ENCODE data around the gene DLEC1. TPM values are rescaled to one million over a fixed set of nuclear protein-coding genes. Genes with fewer than 3 reads are reported as not detected.
A peak's percentile ranks its signal among the peaks of the same experiment; 100 is the strongest.

The DLEC1 gene
- total RNA-seq, 1 donor from 2014 or later = under 0.01 TPM

GRCh38 chr3:38008191-38008701, 30.8 kb upstream of the DLEC1 start:
- peaks cover 12 to 27% (median 16%) of the 10 kb centered on the region in 3 donors for H3K36me3 ChIP-seq (ENCODE audit: control insufficient read depth in 3 of 3, insufficient read depth in 3 of 3, low read length in 3 of 3)
- H3K4me3 ChIP-seq (ENCODE audit: low read length in 3 of 3) = no peak overlapping the region
- no peaks in the 10 kb centered on the region for H3K27me3 ChIP-seq (ENCODE audit: control insufficient read depth in 3 of 3, insufficient read depth in 3 of 3, low read length in 3 of 3)
- H3K27ac ChIP-seq (ENCODE audit: low read depth, low read length) = no peak overlapping the region
- no peak overlapping the region for H3K9ac ChIP-seq (ENCODE audit: low read depth in 1 of 3, low read length in 3 of 3)
- peaks cover 7 to 14% (median 10%) of the 10 kb centered on the region in 3 donors for H3K4me1 ChIP-seq (ENCODE audit: control insufficient read depth in 3 of 3, insufficient read depth in 3 of 3, low read length in 3 of 3)
- H3K9me3 ChIP-seq (ENCODE audit: control insufficient read depth in 3 of 3, low read length in 3 of 3) = no peaks in the 10 kb centered on the region

DNA sequence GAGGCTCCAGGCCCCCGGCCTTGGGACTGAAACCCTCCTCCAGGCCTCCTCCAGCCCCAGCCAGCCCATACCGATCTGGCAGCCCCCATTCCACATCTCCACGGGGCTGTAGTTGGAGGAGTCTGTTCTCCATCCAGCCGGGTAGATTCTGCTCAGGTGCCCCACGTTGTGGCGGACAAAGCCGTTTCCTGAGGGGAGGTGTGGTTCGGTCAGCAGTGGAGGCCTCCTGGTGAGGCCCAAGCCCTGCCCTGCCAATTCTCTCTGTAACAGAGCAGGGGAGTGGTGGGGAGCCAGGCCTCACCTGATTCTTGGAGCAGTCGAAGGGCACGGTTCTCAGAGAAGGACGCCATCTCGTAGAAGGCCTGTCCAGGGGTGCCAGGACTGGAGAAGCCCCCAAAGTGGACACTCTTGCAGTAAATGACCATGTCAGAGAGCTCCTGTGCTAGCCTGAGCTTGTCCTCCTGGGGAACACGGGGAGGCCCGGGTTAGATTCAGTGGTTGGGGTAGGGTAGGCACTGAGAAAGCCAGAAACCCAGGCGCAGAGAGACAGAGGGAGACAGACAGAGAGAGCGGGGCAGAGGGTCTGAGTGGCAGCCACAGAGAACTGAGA, 29.9 kb upstream of the DLEC1 start:
- no peak overlapping the region for H3K4me3 ChIP-seq (ENCODE audit: low read length in 3 of 3)
- H3K4me1 ChIP-seq (ENCODE audit: control insufficient read depth in 3 of 3, insufficient read depth in 3 of 3, low read length in 3 of 3) = peaks cover 7 to 9% (median 9%) of the 10 kb centered on the region in 3 donors
- no peaks in the 10 kb centered on the region for H3K9me3 ChIP-seq (ENCODE audit: control insufficient read depth in 3 of 3, low read length in 3 of 3)
- H3K36me3 ChIP-seq (ENCODE audit: control insufficient read depth in 3 of 3, insufficient read depth in 3 of 3, low read length in 3 of 3) = peaks cover 12 to 27% (median 16%) of the 10 kb centered on the region in 3 donors
- peak overlapping the region in 1 of 3 donors; percentile 16 for H3K9ac ChIP-seq (ENCODE audit: low read depth in 1 of 3, low read length in 3 of 3)
- no peaks in the 10 kb centered on the region for H3K27me3 ChIP-seq (ENCODE audit: control insufficient read depth in 3 of 3, insufficient read depth in 3 of 3, low read length in 3 of 3)
- H3K27ac ChIP-seq (ENCODE audit: low read depth, low read length) = no peak overlapping the region

DNA sequence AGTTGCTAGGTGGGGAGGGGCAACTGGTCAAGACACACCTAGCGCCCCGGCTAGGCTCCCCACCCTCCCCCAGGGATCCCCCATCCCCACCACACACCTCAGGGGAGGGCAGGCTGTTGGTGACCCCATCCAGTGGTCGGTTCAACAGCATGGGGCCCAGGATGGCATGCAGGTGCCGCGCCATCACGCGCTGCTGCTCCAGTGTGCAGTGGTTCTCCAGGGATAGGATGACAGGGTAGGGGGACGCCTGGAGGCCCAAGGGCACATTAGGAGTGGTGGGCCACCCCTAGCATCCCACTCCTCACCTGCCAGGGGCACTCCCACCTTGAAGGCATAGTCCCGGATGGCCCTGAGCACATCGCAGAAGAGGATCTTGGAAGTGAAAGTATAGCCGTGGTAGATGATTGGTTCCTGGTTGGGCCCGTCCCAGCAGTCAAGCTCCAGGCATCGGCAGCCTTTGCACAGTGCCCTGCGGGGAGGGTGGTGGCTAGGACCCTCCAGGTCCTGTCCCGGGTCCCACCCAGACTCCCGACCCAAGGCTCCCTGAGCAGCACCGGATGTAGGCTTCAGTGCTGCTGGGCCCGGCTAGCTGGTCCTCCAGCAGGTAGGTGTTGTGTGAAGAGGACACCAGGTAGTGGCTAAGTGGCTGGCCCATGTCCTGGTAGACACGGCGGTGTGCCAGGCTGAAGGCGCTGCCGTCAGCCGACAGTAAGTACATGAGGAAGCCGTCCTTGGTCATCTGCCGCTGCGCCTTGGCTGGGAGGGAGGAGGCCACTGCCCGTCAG, 29.0 kb upstream of the DLEC1 start:
- Histone ChIP-seq H3K27me3 (ENCODE audit: control insufficient read depth in 3 of 3, insufficient read depth in 3 of 3, low read length in 3 of 3) (no peaks in the 10 kb centered on the region), H3K4me3 (ENCODE audit: low read length in 3 of 3) (no peak overlapping the region), H3K4me1 (ENCODE audit: control insufficient read depth in 3 of 3, insufficient read depth in 3 of 3, low read length in 3 of 3) (peaks cover 0 to under 1% (median 0%) of the 10 kb centered on the region in 3 donors), H3K9me3 (ENCODE audit: control insufficient read depth in 3 of 3, low read length in 3 of 3) (no peaks in the 10 kb centered on the region), H3K9ac (ENCODE audit: low read depth in 1 of 3, low read length in 3 of 3) (no peak overlapping the region), H3K27ac (ENCODE audit: low read depth, low read length) (no peak overlapping the region), H3K36me3 (ENCODE audit: control insufficient read depth in 3 of 3, insufficient read depth in 3 of 3, low read length in 3 of 3) (peaks cover 12 to 30% (median 16%) of the 10 kb centered on the region in 3 donors)

GRCh38 chr3:38011111-38011510, 27.9 kb upstream of the DLEC1 start:
- H3K27ac ChIP-seq (ENCODE audit: low read depth, low read length) = no peak overlapping the region
- no peaks in the 10 kb centered on the region for H3K4me1 ChIP-seq (ENCODE audit: control insufficient read depth in 3 of 3, insufficient read depth in 3 of 3, low read length in 3 of 3)
- H3K9me3 ChIP-seq (ENCODE audit: control insufficient read depth in 3 of 3, low read length in 3 of 3) = peaks cover 0 to 2% (median under 1%) of the 10 kb centered on the region in 3 donors
- H3K4me3 ChIP-seq (ENCODE audit: low read length in 3 of 3) = no peak overlapping the region
- no peak overlapping the region for H3K9ac ChIP-seq (ENCODE audit: low read depth in 1 of 3, low read length in 3 of 3)
- peaks cover 21 to 39% (median 23%) of the 10 kb centered on the region in 3 donors for H3K36me3 ChIP-seq (ENCODE audit: control insufficient read depth in 3 of 3, insufficient read depth in 3 of 3, low read length in 3 of 3)
- no peaks in the 10 kb centered on the region for H3K27me3 ChIP-seq (ENCODE audit: control insufficient read depth in 3 of 3, insufficient read depth in 3 of 3, low read length in 3 of 3)

DNA sequence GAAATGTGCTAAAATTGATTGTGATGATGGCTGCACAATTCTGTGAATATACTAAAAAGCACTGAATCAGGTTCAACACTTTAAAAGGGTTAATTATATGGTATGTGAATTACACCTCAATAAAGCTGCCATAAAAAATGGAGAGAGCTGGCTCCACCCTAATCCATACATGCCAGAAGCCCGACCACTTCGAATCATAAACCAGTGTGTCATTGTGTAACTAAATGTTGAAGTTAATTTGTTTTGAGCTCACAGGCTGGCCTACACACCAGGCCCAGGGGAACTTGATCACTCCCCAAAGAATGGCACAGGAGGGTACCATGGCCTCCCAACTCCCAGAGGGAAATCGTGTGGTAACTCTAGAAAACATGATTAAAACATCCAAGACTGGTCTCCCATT, 23.5 kb upstream of the DLEC1 start:
- H3K27me3 ChIP-seq (ENCODE audit: control insufficient read depth in 3 of 3, insufficient read depth in 3 of 3, low read length in 3 of 3) = no peaks in the 10 kb centered on the region
- H3K9me3 ChIP-seq (ENCODE audit: control insufficient read depth in 3 of 3, low read length in 3 of 3) = peaks cover 0 to 7% (median 2%) of the 10 kb centered on the region in 3 donors
- no peak overlapping the region for H3K27ac ChIP-seq (ENCODE audit: low read depth, low read length)
- peaks cover 24 to 47% (median 28%) of the 10 kb centered on the region in 3 donors for H3K36me3 ChIP-seq (ENCODE audit: control insufficient read depth in 3 of 3, insufficient read depth in 3 of 3, low read length in 3 of 3)
- H3K4me1 ChIP-seq (ENCODE audit: control insufficient read depth in 3 of 3, insufficient read depth in 3 of 3, low read length in 3 of 3) = no peaks in the 10 kb centered on the region
- no peak overlapping the region for H3K4me3 ChIP-seq (ENCODE audit: low read length in 3 of 3)
- H3K9ac ChIP-seq (ENCODE audit: low read depth in 1 of 3, low read length in 3 of 3) = no peak overlapping the region

GRCh38 chr3:38015984-38016383, 23.0 kb upstream of the DLEC1 start:
- peaks cover 24 to 43% (median 28%) of the 10 kb centered on the region in 3 donors for H3K36me3 ChIP-seq (ENCODE audit: control insufficient read depth in 3 of 3, insufficient read depth in 3 of 3, low read length in 3 of 3)
- H3K27me3 ChIP-seq (ENCODE audit: control insufficient read depth in 3 of 3, insufficient read depth in 3 of 3, low read length in 3 of 3) = no peaks in the 10 kb centered on the region
- H3K9ac ChIP-seq (ENCODE audit: low read depth in 1 of 3, low read length in 3 of 3) = no peak overlapping the region
- peaks cover 0 to 7% (median 2%) of the 10 kb centered on the region in 3 donors for H3K9me3 ChIP-seq (ENCODE audit: control insufficient read depth in 3 of 3, low read length in 3 of 3)
- no peak overlapping the region for H3K4me3 ChIP-seq (ENCODE audit: low read length in 3 of 3)
- no peak overlapping the region for H3K27ac ChIP-seq (ENCODE audit: low read depth, low read length)
- no peaks in the 10 kb centered on the region for H3K4me1 ChIP-seq (ENCODE audit: control insufficient read depth in 3 of 3, insufficient read depth in 3 of 3, low read length in 3 of 3)

DNA sequence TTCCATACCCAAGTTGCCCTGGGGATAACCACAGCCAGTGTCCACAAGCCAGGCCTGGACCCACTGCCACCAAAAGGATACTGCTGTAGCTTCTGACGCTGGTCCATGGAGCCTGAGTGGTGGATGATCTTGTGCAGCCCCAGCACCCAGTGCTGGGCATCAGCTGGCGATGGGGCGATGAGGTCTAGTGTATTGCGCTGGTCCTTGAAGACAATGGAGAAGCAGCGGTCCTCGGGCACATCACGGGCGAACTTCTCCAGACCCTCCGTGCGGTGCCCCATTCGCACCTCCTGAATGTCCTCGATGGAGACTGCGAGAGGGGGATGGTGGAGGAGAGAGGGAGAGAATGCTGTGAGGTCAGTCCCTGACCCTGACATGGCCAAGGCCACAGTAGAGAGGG, 22.6 kb upstream of the DLEC1 start:
- Histone ChIP-seq H3K4me1 (ENCODE audit: control insufficient read depth in 3 of 3, insufficient read depth in 3 of 3, low read length in 3 of 3) (no peaks in the 10 kb centered on the region), H3K9ac (ENCODE audit: low read depth in 1 of 3, low read length in 3 of 3) (no peak overlapping the region), H3K27me3 (ENCODE audit: control insufficient read depth in 3 of 3, insufficient read depth in 3 of 3, low read length in 3 of 3) (no peaks in the 10 kb centered on the region), H3K36me3 (ENCODE audit: control insufficient read depth in 3 of 3, insufficient read depth in 3 of 3, low read length in 3 of 3) (peaks cover 24 to 39% (median 28%) of the 10 kb centered on the region in 3 donors), H3K4me3 (ENCODE audit: low read length in 3 of 3) (no peak overlapping the region), H3K9me3 (ENCODE audit: control insufficient read depth in 3 of 3, low read length in 3 of 3) (peaks cover 0 to 7% (median 2%) of the 10 kb centered on the region in 3 donors), H3K27ac (ENCODE audit: low read depth, low read length) (no peak overlapping the region)

DNA sequence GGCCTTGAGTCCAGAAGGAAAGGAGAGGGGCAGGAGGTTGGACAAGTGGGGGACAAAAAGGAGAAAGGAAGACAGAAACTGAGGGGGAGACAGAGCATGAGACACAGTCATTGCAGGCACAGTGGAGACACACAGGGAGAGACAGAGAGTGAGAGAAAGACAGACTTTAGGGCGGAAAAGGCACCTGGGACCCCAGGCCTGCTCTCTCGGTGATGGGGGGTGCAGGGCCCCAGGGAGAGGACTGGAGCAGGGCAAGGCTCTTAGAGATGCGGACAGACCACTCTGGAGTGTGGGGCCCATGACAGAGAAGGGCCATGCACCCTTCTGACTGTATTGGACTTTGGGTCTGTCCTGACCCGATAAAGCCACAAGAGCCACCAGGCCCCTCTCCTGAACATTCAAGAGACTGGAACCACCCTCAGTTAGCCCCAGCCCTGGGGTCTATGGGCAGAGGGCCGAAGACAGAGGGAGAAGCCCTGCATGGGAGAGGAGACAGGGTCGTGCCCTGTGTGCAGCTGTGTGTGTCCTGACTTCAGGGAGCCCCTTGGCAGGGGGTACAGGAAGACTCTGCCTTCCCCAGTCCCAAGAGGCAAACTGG, 22.1 kb upstream of the DLEC1 start:
- Histone ChIP-seq H3K4me1 (ENCODE audit: control insufficient read depth in 3 of 3, insufficient read depth in 3 of 3, low read length in 3 of 3) (no peaks in the 10 kb centered on the region), H3K4me3 (ENCODE audit: low read length in 3 of 3) (no peak overlapping the region), H3K27ac (ENCODE audit: low read depth, low read length) (no peak overlapping the region), H3K36me3 (ENCODE audit: control insufficient read depth in 3 of 3, insufficient read depth in 3 of 3, low read length in 3 of 3) (peaks cover 24 to 39% (median 28%) of the 10 kb centered on the region in 3 donors), H3K9ac (ENCODE audit: low read depth in 1 of 3, low read length in 3 of 3) (no peak overlapping the region), H3K9me3 (ENCODE audit: control insufficient read depth in 3 of 3, low read length in 3 of 3) (peaks cover 0 to 7% (median 2%) of the 10 kb centered on the region in 3 donors), H3K27me3 (ENCODE audit: control insufficient read depth in 3 of 3, insufficient read depth in 3 of 3, low read length in 3 of 3) (no peaks in the 10 kb centered on the region)

DNA sequence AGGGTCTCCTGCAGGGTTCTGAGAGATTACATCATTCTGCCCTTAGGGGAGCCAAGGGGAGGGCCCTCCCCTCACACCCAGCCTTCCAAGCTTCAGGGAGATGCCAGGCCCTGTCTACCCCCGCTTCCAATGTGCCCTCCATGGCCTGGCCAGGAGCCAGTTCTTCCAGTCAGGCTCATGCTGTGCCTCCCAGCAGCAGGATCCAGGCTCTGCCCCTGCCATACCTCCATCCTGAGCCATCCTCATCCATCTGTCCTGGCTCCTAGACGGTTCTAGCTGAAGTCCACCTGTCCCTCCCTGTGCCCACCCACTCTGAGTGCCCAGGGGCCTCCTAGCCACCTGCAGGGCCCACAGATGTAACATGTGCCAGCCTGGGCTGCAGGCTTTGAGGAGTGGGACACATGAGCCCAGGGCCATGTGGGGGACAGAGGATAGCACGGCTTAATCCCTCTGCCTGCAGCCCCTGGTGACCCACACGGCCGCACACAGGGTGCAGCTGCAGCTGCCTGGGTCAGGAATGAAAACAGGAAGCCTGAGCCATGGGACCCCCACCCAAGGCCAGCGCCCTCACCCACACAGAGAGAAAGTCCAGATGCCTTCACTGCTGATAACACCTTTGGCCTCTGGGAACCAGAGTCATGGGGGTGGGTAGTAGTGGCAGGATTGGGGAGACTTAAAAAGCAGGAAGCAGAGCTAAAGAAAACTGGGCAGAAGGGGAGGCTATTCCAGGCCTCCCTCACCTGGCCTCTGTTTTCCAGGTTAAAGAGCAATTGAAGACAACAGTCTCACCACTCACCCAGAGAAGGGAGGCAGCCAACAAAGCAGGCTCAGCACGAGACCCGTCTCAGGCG, 21.3 kb upstream of the DLEC1 start:
- Histone ChIP-seq H3K27me3 (ENCODE audit: control insufficient read depth in 3 of 3, insufficient read depth in 3 of 3, low read length in 3 of 3) (no peaks in the 10 kb centered on the region), H3K4me3 (ENCODE audit: low read length in 3 of 3) (no peak overlapping the region), H3K9me3 (ENCODE audit: control insufficient read depth in 3 of 3, low read length in 3 of 3) (peaks cover 0 to 7% (median 2%) of the 10 kb centered on the region in 3 donors), H3K9ac (ENCODE audit: low read depth in 1 of 3, low read length in 3 of 3) (no peak overlapping the region), H3K4me1 (ENCODE audit: control insufficient read depth in 3 of 3, insufficient read depth in 3 of 3, low read length in 3 of 3) (no peaks in the 10 kb centered on the region), H3K27ac (ENCODE audit: low read depth, low read length) (no peak overlapping the region), H3K36me3 (ENCODE audit: control insufficient read depth in 3 of 3, insufficient read depth in 3 of 3, low read length in 3 of 3) (peaks cover 24 to 39% (median 28%) of the 10 kb centered on the region in 3 donors)
